H9 (cell line): ENCODE results near the gene UBAC2. TPM values are rescaled to one million over a fixed set of nuclear protein-coding genes. Genes with fewer than 3 reads are reported as not detected.
"Not testable (repeated sequence)": the region's sequence is repeated elsewhere in the genome, so short reads cannot be mapped to it uniquely, and the experiment has no call there.

Experiments used
- DNase-seq: peaks from one replicate; pipeline ENCODE4 v3.0.0-alpha.2; 2017
- H2AFZ ChIP-seq: one replicate; pipeline ENCODE4 v1.6.1; 2013; ENCODE audit warnings: mild to moderate bottlenecking, low read length, control low read depth, moderate library complexity
- H2AK5ac ChIP-seq: 2 replicates; pipeline ENCODE4 v1.6.1; 2013; ENCODE audit warnings: low read length, control low read depth, mixed read lengths; ENCODE audit not compliant: insufficient read length
- H2BK120ac ChIP-seq: one replicate; pipeline ENCODE4 v1.6.1; 2013; ENCODE audit warnings: low read depth, mild to moderate bottlenecking, low read length, control low read depth, inconsistent platforms; ENCODE audit not compliant: poor library complexity, severe bottlenecking
- H2BK12ac ChIP-seq: 2 replicates; pipeline ENCODE4 v1.6.1; 2013; ENCODE audit warnings: low read length, control low read depth, mixed read lengths, low read depth; ENCODE audit not compliant: insufficient read length
- H2BK15ac ChIP-seq: 2 replicates; pipeline ENCODE4 v1.6.1; 2013; ENCODE audit warnings: low read depth, low read length, control low read depth
- H2BK20ac ChIP-seq: one replicate; pipeline ENCODE4 v1.6.1; 2013; ENCODE audit warnings: low read depth, mild to moderate bottlenecking, low read length, control low read depth, inconsistent platforms; ENCODE audit not compliant: poor library complexity, severe bottlenecking
- H2BK5ac ChIP-seq: 2 replicates; pipeline ENCODE4 v1.6.1; 2013; ENCODE audit warnings: low read length, control low read depth, mixed read lengths; ENCODE audit not compliant: insufficient read length
- H3K14ac ChIP-seq: 2 replicates; pipeline ENCODE4 v1.6.1; 2013; ENCODE audit warnings: low read length, control low read depth; ENCODE audit not compliant: insufficient read depth
- H3K18ac ChIP-seq: 2 replicates; pipeline ENCODE4 v1.6.1; 2013; ENCODE audit warnings: low read depth, mild to moderate bottlenecking, mixed read lengths, low read length, control low read depth; ENCODE audit not compliant: insufficient read length
- H3K23ac ChIP-seq: 2 replicates; pipeline ENCODE4 v1.6.1; 2013; ENCODE audit warnings: low read length, control low read depth, mixed read lengths, low read depth; ENCODE audit not compliant: insufficient read length
- H3K23me2 ChIP-seq: 2 replicates; pipeline ENCODE4 v1.6.1; 2013; ENCODE audit warnings: low read depth, mild to moderate bottlenecking, mixed read lengths, low read length, control low read depth; ENCODE audit not compliant: insufficient read length, poor library complexity, severe bottlenecking
- H3K27ac ChIP-seq: 2 replicates; pipeline ENCODE4 v1.5.1; 2013; ENCODE audit warnings: low read length, control low read depth, mixed read lengths, low read depth; ENCODE audit not compliant: insufficient read length
- H3K27me3 ChIP-seq: 2 replicates; pipeline ENCODE4 v1.6.1; 2013; ENCODE audit warnings: low read length, control low read depth, inconsistent platforms; ENCODE audit not compliant: insufficient read depth
- H3K4ac ChIP-seq: 2 replicates; pipeline ENCODE4 v1.6.1; 2013; ENCODE audit warnings: low read depth, mild to moderate bottlenecking, control low read depth, inconsistent platforms, low read length, moderate library complexity
- H3K4me1 ChIP-seq: 2 replicates; pipeline ENCODE4 v1.6.1; 2013; ENCODE audit warnings: low read length, control low read depth, inconsistent platforms; ENCODE audit not compliant: insufficient read depth
- H3K4me2 ChIP-seq: 2 replicates; pipeline ENCODE4 v1.6.1; 2013; ENCODE audit warnings: low read length, control low read depth, mixed read lengths; ENCODE audit not compliant: insufficient read length, insufficient read depth
- H3K56ac ChIP-seq: 2 replicates; pipeline ENCODE4 v1.6.1; 2013; ENCODE audit warnings: low read depth, mild to moderate bottlenecking, mixed read lengths, low read length, control low read depth; ENCODE audit not compliant: insufficient read length
- H3K79me1 ChIP-seq: 2 replicates; pipeline ENCODE4 v1.6.1; 2013; ENCODE audit warnings: low read depth, mild to moderate bottlenecking, moderate library complexity, low read length, control low read depth, inconsistent platforms; ENCODE audit not compliant: insufficient read depth, poor library complexity, severe bottlenecking
- H3K79me2 ChIP-seq: 2 replicates; pipeline ENCODE4 v1.6.1; 2013; ENCODE audit warnings: low read length, control low read depth, inconsistent platforms; ENCODE audit not compliant: insufficient read depth
- H3K9ac ChIP-seq: 2 replicates; pipeline ENCODE4 v1.6.1; 2013; ENCODE audit warnings: low read length, control low read depth, mixed read lengths; ENCODE audit not compliant: insufficient read length; ENCODE audit errors: extremely low read depth
- H3K9me3 ChIP-seq: one replicate; pipeline ENCODE4 v1.6.1; 2013; ENCODE audit warnings: low read depth, low read length, inconsistent platforms; ENCODE audit not compliant: control insufficient read depth
- H3T11ph ChIP-seq: one replicate; pipeline ENCODE4 v1.6.1; 2013; ENCODE audit warnings: mild to moderate bottlenecking, low read length, control low read depth, inconsistent platforms
- H4K20me1 ChIP-seq: one replicate; pipeline ENCODE4 v1.6.1; 2013; ENCODE audit not compliant: control insufficient read depth, insufficient read length, insufficient read depth
- H4K5ac ChIP-seq: 2 replicates; pipeline ENCODE4 v1.6.1; 2013; ENCODE audit warnings: low read depth, mild to moderate bottlenecking, mixed read lengths, low read length, control low read depth; ENCODE audit not compliant: insufficient read length
- H4K8ac ChIP-seq: replicated peaks from 2 replicates; pipeline ENCODE4 v1.6.1; 2013; ENCODE audit warnings: low read length, control low read depth, mixed read lengths, low read depth; ENCODE audit not compliant: insufficient read length
- H4K91ac ChIP-seq: 2 replicates; pipeline ENCODE4 v1.6.1; 2013; ENCODE audit warnings: low read depth, mild to moderate bottlenecking, moderate library complexity, mixed read lengths, low read length, control low read depth; ENCODE audit not compliant: insufficient read length
- H3K27ac Mint-ChIP-seq, 3 experiments: 2 replicates in 2 of 3; 3 replicates in 1 of 3; pipeline ENCODE4 v1.8.0; 2020 to 2021; ENCODE audit warnings: mixed read lengths in 3 of 3, mild to moderate bottlenecking in 1 of 3, moderate library complexity in 1 of 3
- H3K27me3 Mint-ChIP-seq: 2 replicates; pipeline ENCODE4 v1.8.0; 2021; ENCODE audit warnings: low read depth, mild to moderate bottlenecking, moderate library complexity, mixed read lengths
- H3K36me3 Mint-ChIP-seq, 3 experiments: 2 replicates in 2 of 3; 3 replicates in 1 of 3; pipeline ENCODE4 v1.8.0; 2020 to 2021; ENCODE audit warnings: low read depth in 3 of 3, mixed read lengths in 3 of 3; ENCODE audit not compliant: insufficient read depth in 1 of 3
- H3K4me1 Mint-ChIP-seq, 2 experiments: 2 replicates each; pipeline ENCODE4 v1.8.0; 2020; ENCODE audit warnings: mixed read lengths in 2 of 2
- H3K4me3 Mint-ChIP-seq, 2 experiments: 2 replicates in 1 of 2; 3 replicates in 1 of 2; pipeline ENCODE4 v1.8.0; 2020 to 2021; ENCODE audit warnings: mild to moderate bottlenecking in 2 of 2, mixed read lengths in 2 of 2, moderate library complexity in 1 of 2
- H3K9me3 Mint-ChIP-seq, 2 experiments: 2 replicates in 1 of 2; 3 replicates in 1 of 2; pipeline ENCODE4 v1.8.0; 2020; ENCODE audit warnings: mild to moderate bottlenecking in 2 of 2, mixed read lengths in 2 of 2, moderate library complexity in 1 of 2
- WGBS: extraction: QIAGEN DNeasy Blood & Tissue Kit; methylation state at CpG from one replicate; pipeline ENCODE4 v1.1.7; 2013; ENCODE audit warnings: missing lambda C conversion rate, low lambda C conversion rate, mixed read lengths; ENCODE audit not compliant: insufficient read length; ENCODE audit errors: extremely low coverage; 5-methylcytosine and 5-hydroxymethylcytosine counted together
- total RNA-seq: library from RNA; stranded (reverse); gene quantifications from 2 replicates; pipeline ENCODE4 v1.2.1, GENCODE V29; 2021
- TF ChIP-seq, protein P1 (sequence below): fragments of 200-600 bp; sonication (generic); conservative IDR thresholded peaks from 3 replicates; pipeline ENCODE4 v1.8.0; 2021; ENCODE audit warnings: antibody characterized with exemption, mild to moderate bottlenecking

UBAC2 gene
- total RNA-seq, 1 experiment from 2014 or later, result 52.3 TPM

GRCh38 chr13:99228737-99229691 is 28.4 kb downstream of the UBAC2 start:
- Histone ChIP-seq H2AK5ac (no peak overlapping the region), H2AFZ (no peak overlapping the region), H3T11ph (no peak overlapping the region), H2BK5ac (no peak overlapping the region), H4K8ac (no peak overlapping the region), H3K27ac (no peak overlapping the region), H3K4me1 (no peaks in the 10 kb centered on the region; the same call in 1 of the 2 replicates), H3K27me3 (no peaks in the 10 kb centered on the region), H3K4ac (no peak overlapping the region), H3K79me1 (peaks cover 16% of the 10 kb centered on the region), H3K9me3 (no peaks in the 10 kb centered on the region), H3K23ac (no peak overlapping the region), H3K14ac (no peak overlapping the region), H4K5ac (no peak overlapping the region), H2BK15ac (no peak overlapping the region), H4K20me1 (no peaks in the 10 kb centered on the region), H2BK12ac (no peak overlapping the region), H3K9ac (no peak overlapping the region), H3K56ac (no peak overlapping the region), H3K18ac (no peak overlapping the region), H3K23me2 (no peaks in the 10 kb centered on the region), H3K4me2 (no peak overlapping the region), H3K79me2 (peaks cover 26% of the 10 kb centered on the region; the same call in 1 of the 2 replicates), H2BK20ac (no peak overlapping the region), H4K91ac (no peak overlapping the region), H2BK120ac (no peak overlapping the region)
- peaks cover 12 to 13% of the 10 kb centered on the region in 2 experiments for H3K4me1 Mint-ChIP-seq
- H3K4me3 Mint-ChIP-seq, result no peak overlapping the region
- TF ChIP-seq, protein P1, sequence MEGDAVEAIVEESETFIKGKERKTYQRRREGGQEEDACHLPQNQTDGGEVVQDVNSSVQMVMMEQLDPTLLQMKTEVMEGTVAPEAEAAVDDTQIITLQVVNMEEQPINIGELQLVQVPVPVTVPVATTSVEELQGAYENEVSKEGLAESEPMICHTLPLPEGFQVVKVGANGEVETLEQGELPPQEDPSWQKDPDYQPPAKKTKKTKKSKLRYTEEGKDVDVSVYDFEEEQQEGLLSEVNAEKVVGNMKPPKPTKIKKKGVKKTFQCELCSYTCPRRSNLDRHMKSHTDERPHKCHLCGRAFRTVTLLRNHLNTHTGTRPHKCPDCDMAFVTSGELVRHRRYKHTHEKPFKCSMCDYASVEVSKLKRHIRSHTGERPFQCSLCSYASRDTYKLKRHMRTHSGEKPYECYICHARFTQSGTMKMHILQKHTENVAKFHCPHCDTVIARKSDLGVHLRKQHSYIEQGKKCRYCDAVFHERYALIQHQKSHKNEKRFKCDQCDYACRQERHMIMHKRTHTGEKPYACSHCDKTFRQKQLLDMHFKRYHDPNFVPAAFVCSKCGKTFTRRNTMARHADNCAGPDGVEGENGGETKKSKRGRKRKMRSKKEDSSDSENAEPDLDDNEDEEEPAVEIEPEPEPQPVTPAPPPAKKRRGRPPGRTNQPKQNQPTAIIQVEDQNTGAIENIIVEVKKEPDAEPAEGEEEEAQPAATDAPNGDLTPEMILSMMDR, result no peak
- DNase-seq, result no peak
- H3K27ac Mint-ChIP-seq, result peak overlapping the region in 2 of 3 experiments; percentile 13 to 18; a peak in 5 of 7 replicates
- H3K27me3 Mint-ChIP-seq, result no peaks in the 10 kb centered on the region
- no CpG with 5 or more reads among the region's 13 CpGs for WGBS
- H3K36me3 Mint-ChIP-seq, result peaks cover 0 to 2% (median 0%) of the 10 kb centered on the region in 3 experiments; a peak in 2 of 7 replicates
- H3K9me3 Mint-ChIP-seq, result no peaks in the 10 kb centered on the region

GRCh38 chr13:99230588-99230987 is 29.9 kb downstream of the UBAC2 start:
- not testable (repeated sequence) for H3K27ac ChIP-seq, H2AK5ac ChIP-seq, H2BK12ac ChIP-seq, H3K23me2 ChIP-seq, H3K4me3 Mint-ChIP-seq, H2BK15ac ChIP-seq, H3K4me1 Mint-ChIP-seq, H2AFZ ChIP-seq, H2BK5ac ChIP-seq, H3K4me1 ChIP-seq, H2BK20ac ChIP-seq, H3K9me3 ChIP-seq, H3K36me3 Mint-ChIP-seq, H4K20me1 ChIP-seq, H3K27ac Mint-ChIP-seq, H4K5ac ChIP-seq, H4K91ac ChIP-seq, H3K4me2 ChIP-seq, H3K4ac ChIP-seq, H3K9me3 Mint-ChIP-seq, H3K27me3 ChIP-seq, H3K23ac ChIP-seq, H3K18ac ChIP-seq, H3K9ac ChIP-seq, H3K27me3 Mint-ChIP-seq, H2BK120ac ChIP-seq, H4K8ac ChIP-seq, H3K14ac ChIP-seq, DNase-seq, H3T11ph ChIP-seq, H3K56ac ChIP-seq
- WGBS, result no CpG with 5 or more reads among the region's 12 CpGs
- peaks cover 19% of the 10 kb centered on the region for H3K79me1 ChIP-seq
- H3K79me2 ChIP-seq, result peaks cover 20% of the 10 kb centered on the region; the same call in 1 of the 2 replicates
